Measurements from ENCODE around the gene CENPM.
A peak's percentile ranks its signal among the peaks of the same experiment; 100 is the strongest.

The CENPM gene

DNA sequence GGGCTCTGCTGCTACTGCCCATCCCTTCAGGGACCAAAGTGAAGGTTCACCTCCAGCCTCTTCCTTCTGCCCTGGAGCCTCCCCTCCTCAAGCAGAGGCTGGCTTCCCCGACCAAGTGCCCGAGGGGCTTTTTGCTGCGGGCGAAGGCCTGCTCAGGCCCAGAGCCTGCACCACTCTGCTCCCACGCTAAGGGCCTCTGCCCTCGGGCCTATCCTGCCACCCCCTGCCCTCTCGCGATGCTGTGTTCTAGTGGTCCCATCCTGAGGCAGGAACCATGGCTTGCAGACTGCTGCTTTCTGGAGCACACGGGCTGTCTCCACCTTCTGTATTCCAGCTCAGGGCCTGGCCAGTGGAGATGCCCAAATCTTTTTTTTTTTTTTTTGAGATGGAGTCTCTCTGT is 11.4 kb downstream of the CENPM start:
- Histone ChIP-seq H4K20me1 (ENCODE audit: insufficient read depth, low read length) (no peaks in the 10 kb centered on the region), H3K4me3 (ENCODE audit: low read depth, low read length, poor library complexity, severe bottlenecking) (no peak overlapping the region), H2AFZ (ENCODE audit: low read length) (no peak overlapping the region), H3K9me3 (ENCODE audit: low read length) (no peaks in the 10 kb centered on the region), H3K9me2 (ENCODE audit: low read depth, low read length) (no peaks in the 10 kb centered on the region), H3K36me3 (ENCODE audit: insufficient read depth, low read length) (peaks cover 18% of the 10 kb centered on the region; the same call in 1 of the 2 replicates), H3K79me2 (ENCODE audit: insufficient read depth, low read length) (no peaks in the 10 kb centered on the region), H3K4me1 (ENCODE audit: insufficient read depth, low read length, severe bottlenecking) (peaks cover 93% of the 10 kb centered on the region), H3K9ac (ENCODE audit: low read length) (peak overlapping the region; percentile 50), H3F3A (ENCODE audit: insufficient read depth, low read length) (peaks cover 8% of the 10 kb centered on the region; the same call in 1 of the 2 replicates), H3K27me3 (ENCODE audit: insufficient read depth, low read length) (no peaks in the 10 kb centered on the region), H3K27ac (ENCODE audit: low read depth, low read length, poor library complexity, severe bottlenecking) (peak overlapping the region; percentile 96), H3K4me2 (ENCODE audit: low read length) (peak overlapping the region; percentile 12; the same call in 1 of the 2 replicates)
- TF ChIP-seq CTCF (IDR thresholded peaks at IDR 0.05; ENCODE audit: low read length) (no peak), EZH2 (IDR thresholded peaks at IDR 0.05; ENCODE audit: borderline replicate concordance, low read length) (no peak)

DNA sequence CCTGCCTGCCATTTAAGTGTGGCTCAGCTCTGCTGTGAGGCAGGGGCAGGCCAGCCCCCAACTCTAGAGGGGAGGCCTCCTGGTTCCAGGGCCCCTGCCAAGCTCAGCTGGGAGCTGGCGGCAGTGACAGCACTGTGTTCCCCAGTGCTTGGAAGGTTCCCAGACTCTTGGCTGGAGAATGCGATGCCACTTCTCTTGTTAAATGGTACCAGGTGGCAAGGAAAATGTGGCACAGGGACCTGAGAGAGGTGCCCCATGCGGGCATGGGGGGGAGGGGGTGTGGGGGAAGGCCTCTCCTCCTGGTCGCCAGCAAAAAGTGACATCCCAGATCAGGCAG is 12.0 kb downstream of the CENPM start:
- H3K4me3 ChIP-seq (ENCODE audit: low read depth, low read length, poor library complexity, severe bottlenecking), result no peak overlapping the region
- no peak for TF ChIP-seq EZH2 (IDR thresholded peaks at IDR 0.05; ENCODE audit: borderline replicate concordance, low read length)
- TF ChIP-seq CTCF (IDR thresholded peaks at IDR 0.05; ENCODE audit: low read length), result no peak
- H3F3A ChIP-seq (ENCODE audit: insufficient read depth, low read length), result peaks cover 8% of the 10 kb centered on the region; the same call in 1 of the 2 replicates
- peak overlapping the region; percentile 50 for H3K9ac ChIP-seq (ENCODE audit: low read length)
- no peaks in the 10 kb centered on the region for H3K27me3 ChIP-seq (ENCODE audit: insufficient read depth, low read length)
- no peaks in the 10 kb centered on the region for H4K20me1 ChIP-seq (ENCODE audit: insufficient read depth, low read length)
- no peaks in the 10 kb centered on the region for H3K9me2 ChIP-seq (ENCODE audit: low read depth, low read length)
- no peak overlapping the region for H3K4me2 ChIP-seq (ENCODE audit: low read length)
- H2AFZ ChIP-seq (ENCODE audit: low read length), result no peak overlapping the region
- peaks cover 17% of the 10 kb centered on the region; the same call in 1 of the 2 replicates for H3K36me3 ChIP-seq (ENCODE audit: insufficient read depth, low read length)
- H3K79me2 ChIP-seq (ENCODE audit: insufficient read depth, low read length), result no peaks in the 10 kb centered on the region
- peak overlapping the region; percentile 96 for H3K27ac ChIP-seq (ENCODE audit: low read depth, low read length, poor library complexity, severe bottlenecking)
- H3K9me3 ChIP-seq (ENCODE audit: low read length), result no peaks in the 10 kb centered on the region
- peaks cover 88% of the 10 kb centered on the region for H3K4me1 ChIP-seq (ENCODE audit: insufficient read depth, low read length, severe bottlenecking)

DNA sequence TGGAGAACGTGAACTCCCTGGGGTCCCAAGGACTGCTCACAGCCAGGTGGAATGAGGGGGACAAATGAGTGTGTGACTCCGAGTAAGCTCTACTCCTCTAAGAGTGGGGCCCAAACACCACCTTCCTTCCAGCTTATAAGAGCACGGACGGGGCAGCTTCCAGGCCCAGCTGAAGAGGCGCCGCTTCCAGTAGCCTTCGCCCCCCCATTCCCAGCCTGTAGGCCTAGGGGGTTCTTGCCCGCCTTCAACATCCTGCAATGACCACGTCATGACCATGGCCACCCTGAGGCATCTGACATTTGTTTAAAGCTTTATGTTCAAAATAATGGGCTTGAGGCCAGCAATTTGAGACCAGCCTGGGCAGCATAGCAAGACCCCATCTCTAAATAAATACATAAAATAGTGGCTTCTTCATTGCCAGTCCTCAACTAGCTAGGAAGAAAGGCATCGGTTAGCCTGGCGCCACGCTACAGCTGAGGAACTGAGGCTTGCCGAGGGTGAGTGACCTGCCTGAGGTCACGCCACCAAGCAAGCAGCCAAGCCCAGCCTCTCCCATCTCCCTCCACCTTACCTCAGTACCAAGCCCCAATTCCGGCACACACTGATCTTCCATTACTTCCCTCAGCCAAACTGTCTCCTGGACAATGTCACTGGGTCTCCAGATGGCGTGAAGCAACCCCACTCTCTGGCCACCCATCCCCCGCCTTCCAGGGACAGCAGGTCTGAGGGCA is 12.5 kb downstream of the CENPM start:
- H3K27ac ChIP-seq (ENCODE audit: low read depth, low read length, poor library complexity, severe bottlenecking), result peak overlapping the region; percentile 96
- H3K4me3 ChIP-seq (ENCODE audit: low read depth, low read length, poor library complexity, severe bottlenecking), result no peak overlapping the region
- H3K36me3 ChIP-seq (ENCODE audit: insufficient read depth, low read length), result peaks cover 17% of the 10 kb centered on the region; the same call in 1 of the 2 replicates
- H3K79me2 ChIP-seq (ENCODE audit: insufficient read depth, low read length), result no peaks in the 10 kb centered on the region
- no peaks in the 10 kb centered on the region for H3K9me3 ChIP-seq (ENCODE audit: low read length)
- no peak overlapping the region for H2AFZ ChIP-seq (ENCODE audit: low read length)
- H3K4me2 ChIP-seq (ENCODE audit: low read length), result peak overlapping the region; percentile 1; the same call in 1 of the 2 replicates
- no peaks in the 10 kb centered on the region for H4K20me1 ChIP-seq (ENCODE audit: insufficient read depth, low read length)
- TF ChIP-seq EZH2 (IDR thresholded peaks at IDR 0.05; ENCODE audit: borderline replicate concordance, low read length) (no peak), CTCF (IDR thresholded peaks at IDR 0.05; ENCODE audit: low read length) (no peak)
- H3K4me1 ChIP-seq (ENCODE audit: insufficient read depth, low read length, severe bottlenecking), result peaks cover 85% of the 10 kb centered on the region
- H3K9me2 ChIP-seq (ENCODE audit: low read depth, low read length), result no peaks in the 10 kb centered on the region
- peak overlapping the region; percentile 50; the same call in 1 of the 2 replicates for H3K9ac ChIP-seq (ENCODE audit: low read length)
- peaks cover 8% of the 10 kb centered on the region; the same call in 1 of the 2 replicates for H3F3A ChIP-seq (ENCODE audit: insufficient read depth, low read length)
- H3K27me3 ChIP-seq (ENCODE audit: insufficient read depth, low read length), result no peaks in the 10 kb centered on the region
